ENCODE results near the gene CD300C.
"Not testable (repeated sequence)": the region's sequence is repeated elsewhere in the genome, so short reads cannot be mapped to it uniquely, and the experiment has no call there.

CD300C gene

DNA sequence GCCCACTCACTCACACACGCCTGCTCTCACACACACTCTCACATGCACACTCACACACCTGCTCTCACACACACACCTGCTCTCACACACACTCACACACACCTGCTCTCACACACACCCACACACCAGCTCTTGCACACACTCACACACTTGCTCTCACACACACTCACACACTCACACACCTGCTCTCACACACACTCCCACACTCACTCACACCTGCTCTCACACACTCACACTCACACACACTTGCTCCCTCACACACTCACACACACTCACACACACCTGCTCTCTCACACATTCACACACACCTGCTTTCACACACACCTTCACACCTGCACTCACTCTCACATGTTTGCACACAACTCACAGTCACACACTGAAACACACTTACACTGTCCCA is 17.4 kb upstream of the CD300C start:
- DNase-seq (ENCODE audit: low read depth in 2 of 2): no peak

DNA sequence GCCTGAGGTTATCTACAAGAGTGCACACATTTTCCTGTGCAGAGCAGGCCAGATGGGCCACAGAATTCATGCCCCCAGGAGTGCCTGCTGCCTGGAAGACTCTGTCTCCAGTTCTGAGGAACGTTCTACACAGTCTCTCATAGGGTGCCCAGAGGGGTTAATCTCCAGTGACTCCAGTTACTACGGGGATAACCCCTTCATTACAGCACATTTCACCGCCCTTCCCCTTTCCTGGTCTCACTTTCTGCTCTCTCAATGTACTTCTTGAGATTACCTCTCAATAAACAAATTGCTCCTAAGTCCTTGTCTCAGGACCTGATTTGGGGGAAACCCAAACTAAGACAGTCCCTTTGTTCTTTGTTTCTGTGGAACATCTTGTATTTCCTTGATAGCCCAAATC is 15.7 kb upstream of the CD300C start:
- no peak for DNase-seq (ENCODE audit: low read depth in 2 of 2)

DNA sequence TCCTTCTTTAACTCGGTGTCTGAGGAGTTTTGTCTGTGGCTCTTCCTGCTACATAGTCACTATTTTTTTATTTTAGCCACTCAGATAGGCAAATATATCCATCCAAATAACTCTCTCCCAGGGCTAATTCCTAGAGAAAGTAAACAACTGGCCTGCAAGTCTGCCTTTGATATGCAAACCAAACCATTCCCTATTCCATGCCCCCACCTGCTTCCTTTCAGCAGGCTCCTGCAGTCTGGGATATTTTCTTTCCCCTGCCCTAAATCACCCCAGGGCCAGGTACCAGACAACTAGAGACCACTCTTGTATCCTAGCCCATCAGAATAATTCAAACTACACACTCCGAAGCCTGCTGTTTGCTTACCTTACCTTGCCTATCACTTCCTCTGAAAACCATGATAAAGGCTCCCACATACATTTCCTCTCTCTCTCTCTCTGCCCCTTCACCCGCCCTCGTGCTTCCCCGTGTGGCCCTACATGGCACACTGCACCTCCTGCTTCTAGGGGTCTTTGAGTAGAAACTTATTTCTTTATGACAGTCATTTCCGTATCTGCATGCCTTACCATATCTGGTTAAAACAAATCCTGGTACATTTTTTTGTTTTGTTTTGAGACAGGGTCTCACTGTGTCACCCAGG is 13.1 kb upstream of the CD300C start:
- no peak for DNase-seq (ENCODE audit: low read depth in 2 of 2)

DNA sequence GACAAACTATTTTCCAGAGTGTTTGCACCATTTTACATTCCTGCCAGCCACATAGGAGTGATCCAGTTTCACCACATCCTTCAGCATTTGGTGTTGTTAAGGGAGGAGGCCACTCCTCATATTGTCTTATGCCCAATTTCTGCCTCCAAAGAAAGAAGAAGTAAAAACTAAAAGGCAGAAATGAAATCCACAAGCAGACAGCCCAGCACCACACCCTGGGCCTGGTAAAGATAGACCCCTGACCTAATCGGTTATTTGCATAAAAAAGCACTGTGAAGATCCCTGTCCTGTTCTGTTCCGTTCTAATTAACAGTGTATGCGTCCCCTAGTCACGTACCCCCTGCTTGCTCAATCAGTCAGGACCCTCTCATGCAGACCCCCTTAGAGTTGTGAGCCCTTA is 12.5 kb upstream of the CD300C start:
- not testable (repeated sequence) for DNase-seq (ENCODE audit: low read depth in 2 of 2)

DNA sequence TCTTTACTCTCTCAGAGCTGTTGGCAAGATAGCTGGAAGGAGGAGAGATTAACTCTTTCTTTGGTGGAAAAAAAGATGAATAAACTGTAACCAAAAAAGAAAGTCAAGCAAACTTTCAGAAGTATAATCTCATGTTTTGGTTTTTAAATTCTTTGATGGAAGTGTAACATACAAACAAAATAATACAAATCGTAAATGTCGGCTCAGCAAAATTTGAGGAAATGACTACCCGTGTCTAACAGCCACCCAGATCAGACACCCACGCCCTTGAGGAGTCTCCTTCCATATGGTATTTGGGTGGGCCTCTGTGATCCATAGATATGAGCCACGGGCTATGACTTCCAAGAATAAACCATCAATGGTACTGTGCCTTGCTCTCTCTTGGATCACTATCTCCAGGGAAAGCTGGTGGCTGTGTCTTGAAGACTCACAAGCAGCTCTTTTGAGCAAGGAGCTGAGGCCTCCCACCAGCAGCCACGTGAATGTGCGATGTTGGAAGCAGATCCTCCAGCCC is 9.6 kb upstream of the CD300C start:
- no peak for DNase-seq (ENCODE audit: low read depth in 2 of 2)

DNA sequence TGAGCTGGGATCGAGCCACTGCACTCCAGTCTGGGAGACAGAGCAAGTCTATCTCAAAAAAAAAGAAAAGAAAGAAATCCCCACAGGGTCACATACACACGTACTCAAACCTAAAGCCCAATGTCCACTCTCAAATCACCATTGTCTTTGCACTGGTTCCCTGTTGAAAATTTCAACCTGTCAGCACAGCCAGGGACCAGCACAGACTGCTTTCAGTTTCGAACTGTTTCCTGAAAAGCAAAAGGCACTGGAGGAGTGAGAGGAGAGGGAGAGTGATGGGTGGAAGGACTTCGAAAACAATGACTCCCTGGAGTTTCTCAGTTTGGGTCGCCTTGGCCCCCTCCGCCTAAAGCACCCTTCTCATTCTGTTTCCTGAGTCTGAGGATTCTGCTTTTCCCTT is 9.0 kb upstream of the CD300C start:
- no peak for DNase-seq (ENCODE audit: low read depth in 2 of 2)

DNA sequence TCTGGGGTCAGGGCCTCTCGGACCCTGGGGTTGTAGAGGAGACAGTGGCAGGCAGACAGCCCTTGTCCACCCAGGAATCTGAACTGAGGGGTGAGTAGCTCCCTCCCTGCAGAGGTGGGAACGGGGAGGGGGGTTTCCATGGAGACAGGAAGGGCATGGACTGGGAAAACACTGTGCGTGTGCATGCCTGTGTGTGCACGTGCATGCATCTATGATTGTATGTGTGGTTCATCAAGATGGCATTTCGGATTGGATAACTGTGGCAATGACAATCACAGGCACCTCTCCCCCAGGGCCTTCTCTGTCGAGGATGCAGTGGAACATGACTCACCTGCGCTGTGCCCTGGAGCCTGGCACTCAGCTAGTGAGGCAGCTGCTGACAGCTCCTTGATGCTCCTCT is 6.1 kb upstream of the CD300C start:
- no peak for DNase-seq (ENCODE audit: low read depth in 2 of 2)

DNA sequence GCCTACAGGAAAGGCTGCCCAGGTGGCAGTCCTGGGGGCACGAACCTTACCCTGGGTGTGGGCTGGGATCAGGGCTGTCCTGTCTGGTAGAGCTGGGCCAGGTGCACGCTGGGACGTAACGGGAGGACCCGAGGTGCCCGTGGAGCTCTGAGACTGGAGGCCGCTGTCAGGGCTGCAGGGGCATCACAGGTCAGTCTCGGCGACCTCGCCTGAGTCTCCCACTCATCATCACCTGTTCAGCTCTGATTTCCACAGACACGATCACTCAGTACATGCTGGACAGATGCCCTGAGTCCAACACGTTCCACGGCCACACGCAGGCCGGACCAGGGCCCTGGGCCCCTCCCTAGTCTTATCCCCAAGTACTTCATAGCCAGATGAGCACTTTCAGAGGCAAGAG is 4.7 kb upstream of the CD300C start:
- DNase-seq (ENCODE audit: low read depth in 2 of 2): no peak

DNA sequence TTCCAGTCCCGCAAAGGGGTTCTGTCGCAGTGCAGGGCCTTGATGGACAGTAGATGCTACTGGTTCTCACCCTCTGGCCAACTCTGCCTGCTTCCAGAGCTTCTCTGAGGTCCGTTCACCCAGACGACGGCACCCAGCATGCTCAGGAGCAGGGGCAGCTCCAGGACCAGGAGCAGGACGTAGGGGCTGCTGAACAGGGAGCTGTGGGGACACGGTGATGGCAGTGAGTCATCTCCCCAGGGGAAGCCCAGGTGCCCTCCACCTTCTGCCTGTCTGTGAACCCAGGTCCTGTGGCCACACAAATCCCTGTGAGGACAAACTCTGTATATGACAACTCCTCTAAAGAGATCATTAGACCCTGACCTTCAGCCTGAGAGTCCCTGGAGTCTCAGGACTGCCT is 3.4 kb upstream of the CD300C start:
- DNase-seq (ENCODE audit: low read depth in 2 of 2): no peak

DNA sequence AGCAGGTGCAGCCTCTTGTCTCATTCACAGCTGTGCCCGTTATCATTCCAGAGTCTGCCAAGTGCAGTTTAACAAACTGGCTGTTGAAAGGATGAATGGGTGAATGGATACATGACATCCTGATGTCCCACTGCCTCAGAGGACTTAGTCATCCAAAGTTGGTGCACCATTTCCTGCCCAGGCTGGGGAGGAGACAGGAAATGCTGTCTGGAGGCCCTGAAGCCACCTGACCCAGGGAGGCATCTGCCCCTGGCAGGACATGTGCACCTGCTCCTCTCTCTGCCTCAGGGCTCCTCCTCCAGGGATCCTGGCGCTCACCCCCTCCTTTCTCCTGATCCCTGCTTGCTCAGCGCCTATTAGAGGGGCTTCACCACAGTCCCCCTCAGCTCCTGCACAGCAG is 1.8 kb upstream of the CD300C start:
- DNase-seq (ENCODE audit: low read depth in 2 of 2): no peak

DNA sequence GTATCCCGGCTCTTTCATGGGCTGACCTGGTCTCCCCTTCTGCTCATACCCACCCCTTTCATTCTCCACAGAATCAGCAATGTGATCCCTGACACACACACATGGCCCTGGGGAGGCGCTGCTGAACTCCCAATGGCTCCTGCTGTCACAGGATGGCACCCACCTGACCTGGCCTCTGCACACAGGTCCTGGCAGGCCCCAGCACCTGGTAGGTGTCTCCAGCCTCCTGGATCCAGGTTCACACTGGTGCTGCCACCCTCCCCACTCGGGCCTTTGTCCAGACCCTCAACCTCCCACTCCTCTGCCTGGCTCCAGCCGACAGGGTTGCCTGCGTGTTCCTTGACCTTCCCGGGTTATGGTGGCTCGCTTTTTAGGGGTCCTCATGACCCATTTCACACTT is 1.3 kb upstream of the CD300C start:
- no peak for DNase-seq (ENCODE audit: low read depth in 2 of 2)

DNA sequence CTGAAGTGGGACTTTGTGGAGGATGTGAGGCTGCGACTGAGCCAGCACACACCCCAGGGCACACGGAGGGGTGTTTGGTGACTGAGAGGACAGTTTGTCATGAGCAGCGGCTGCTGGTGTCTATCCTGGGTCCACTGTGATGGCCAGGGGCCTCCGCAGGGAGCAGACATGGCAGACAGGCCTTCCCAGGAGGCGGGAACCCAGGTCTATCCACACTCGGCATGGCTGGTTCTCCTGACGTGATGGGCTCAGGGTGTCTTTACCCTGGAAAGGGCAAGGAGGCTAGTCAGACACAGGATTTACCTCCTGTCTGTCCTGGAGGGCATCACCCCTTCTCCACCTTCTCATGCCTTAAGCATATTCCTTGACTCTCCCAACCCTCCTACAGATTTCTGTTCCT is 671 bp upstream of the CD300C start:
- no peak for DNase-seq (ENCODE audit: low read depth in 2 of 2)

DNA sequence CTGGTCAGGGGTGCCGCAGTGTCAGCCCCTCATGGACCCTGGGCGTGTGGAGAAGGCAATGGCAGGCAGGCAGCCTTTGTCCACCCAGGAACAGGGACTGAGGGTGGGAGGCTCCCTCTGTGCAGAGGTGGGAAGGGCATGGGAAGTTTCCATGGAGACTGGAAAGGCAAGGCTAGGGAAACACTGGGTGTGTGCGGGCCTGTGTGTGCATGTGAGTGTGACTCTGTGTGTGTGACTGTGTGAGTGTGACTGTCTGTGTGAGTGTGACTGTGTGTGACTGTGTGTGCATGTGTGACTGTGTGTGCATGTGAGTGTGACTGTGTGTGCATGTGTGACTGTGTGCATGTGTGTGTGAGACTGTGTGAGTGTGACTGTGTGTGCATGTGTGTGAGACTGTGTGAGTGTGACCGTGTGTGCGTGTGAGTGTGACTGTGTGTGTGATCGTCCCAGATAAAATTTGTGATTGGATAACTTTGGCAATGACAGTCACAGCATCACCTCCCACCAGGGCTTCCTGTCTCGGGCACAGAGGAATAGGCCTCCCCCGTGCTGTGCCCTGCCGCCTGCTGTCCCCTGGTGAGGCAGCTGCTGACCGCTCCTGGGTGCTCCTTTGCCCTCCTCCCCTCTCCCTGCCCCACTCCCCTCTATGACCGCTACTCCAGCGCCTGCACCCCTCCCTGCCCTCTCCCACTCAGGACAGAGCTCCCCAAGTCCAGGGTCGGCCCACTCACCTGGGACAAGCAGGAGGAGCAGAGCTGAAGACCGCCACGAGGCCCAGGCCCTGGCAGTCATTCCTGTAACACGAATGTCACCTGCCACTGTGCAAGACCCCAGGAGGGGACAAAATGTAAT is 698 bp downstream of the CD300C start:
- DNase-seq (ENCODE audit: low read depth in 2 of 2): no peak

DNA sequence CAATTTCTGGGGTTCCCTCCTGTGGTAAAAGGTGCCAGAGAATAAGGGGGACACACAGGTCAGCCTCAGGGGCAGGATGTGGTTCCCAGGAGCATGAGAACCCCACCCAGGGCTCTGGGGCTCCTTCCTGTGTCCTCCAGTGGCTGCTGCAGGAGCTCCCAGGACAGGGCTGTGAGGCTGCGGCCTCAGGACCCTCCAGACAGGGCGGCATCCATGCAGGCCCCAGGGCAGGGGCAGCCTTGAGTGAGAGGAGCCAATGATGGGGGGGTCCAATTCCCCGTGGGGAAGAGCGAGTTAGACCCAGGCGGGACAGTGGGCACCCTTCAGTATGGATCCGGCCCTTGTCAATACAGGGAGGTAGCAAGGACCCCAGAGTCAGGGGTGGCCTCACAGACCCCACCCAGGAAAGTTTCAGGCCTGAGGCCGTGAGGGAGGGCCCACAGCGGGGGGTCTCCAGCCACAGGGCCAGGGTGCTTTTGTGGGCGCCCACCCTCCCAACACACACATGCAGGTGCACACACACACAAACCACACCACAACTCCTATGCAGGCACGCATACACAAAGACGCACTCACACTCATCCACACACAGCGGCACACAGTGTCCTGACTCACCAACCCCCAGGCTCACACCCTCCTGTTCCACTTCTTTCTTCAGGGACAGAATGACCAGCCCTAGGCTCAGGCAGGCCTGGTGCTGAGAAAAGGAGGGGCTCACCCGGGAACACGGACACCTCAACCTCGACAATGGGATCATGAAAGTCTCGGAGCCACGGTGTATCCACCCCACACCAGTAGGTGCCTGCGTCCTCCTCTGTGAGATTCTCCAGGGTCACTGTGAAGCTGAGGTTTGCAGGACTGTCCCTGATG is 1.8 kb downstream of the CD300C start:
- no peak for DNase-seq (ENCODE audit: low read depth in 2 of 2)

DNA sequence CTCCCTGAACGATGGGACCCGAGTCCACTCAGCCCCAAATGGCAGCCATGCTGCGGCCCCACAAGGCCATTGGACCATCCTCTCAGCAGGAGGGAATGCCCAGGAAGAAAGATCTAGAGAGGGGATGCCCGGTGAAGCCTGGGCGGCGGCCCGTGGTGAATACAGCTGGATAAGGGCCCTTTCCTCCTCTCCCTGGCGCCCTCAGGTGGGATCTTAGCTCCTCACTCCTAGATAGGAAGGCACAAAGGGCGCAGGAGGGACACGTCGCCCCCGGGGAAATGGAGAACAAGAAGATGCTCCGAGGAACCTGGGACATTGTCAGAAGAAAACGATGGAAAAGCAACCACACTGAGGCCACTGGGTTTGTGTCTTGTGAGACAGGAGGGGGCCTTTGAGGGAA is 2.5 kb downstream of the CD300C start:
- no peak for DNase-seq (ENCODE audit: low read depth in 2 of 2)

DNA sequence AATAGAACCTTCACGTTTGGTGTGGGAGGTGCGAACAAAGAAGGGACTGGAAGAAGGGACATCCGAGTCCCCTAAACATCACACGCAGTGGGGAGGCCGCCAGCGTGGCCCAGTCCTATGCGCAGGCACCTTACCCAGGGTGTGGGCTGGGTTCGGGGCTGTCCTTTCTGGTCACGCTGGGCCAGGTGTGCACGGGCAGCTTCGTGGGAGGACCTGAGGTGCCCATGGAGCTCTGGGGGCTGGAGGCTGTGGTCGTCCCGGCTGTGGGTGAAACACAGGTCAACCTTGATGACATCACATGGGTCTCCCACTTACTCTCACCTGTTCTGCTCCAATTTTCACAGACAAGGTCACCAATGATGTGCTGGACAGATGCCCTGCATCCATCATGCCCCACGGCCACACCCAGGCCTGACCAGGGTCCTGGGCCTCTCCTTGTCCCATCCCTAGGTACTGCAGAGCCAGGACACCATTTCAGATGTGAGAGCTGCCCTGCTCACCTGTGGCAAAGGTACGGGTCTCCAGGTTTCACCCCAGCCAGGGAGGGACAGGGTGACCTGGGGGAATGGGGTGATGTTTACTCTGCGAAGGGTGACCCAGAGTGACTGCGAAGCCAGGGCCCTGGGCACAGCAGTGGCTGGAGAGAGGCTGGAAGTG is 3.1 kb downstream of the CD300C start:
- DNase-seq (ENCODE audit: low read depth in 2 of 2): no peak

DNA sequence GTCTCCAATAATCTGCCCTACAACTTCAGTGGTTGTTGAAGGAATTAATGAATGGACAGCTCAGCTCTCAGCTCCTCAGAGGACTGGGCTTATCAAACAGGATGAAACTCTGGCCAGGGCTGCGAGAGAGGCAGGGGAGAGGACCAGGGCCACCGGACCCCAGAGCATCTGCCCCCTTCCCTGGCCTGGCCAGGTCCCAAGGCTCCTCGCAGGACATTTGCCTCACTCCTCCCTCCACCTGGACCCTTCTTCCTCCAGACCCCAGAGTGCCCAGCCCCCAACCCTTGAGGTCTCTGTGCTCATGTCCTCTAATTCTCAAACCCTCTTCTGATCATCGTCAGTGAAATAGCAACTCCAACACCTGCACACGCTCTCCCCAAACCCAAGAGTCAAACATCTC is 3.7 kb downstream of the CD300C start:
- DNase-seq (ENCODE audit: low read depth in 2 of 2): no peak

DNA sequence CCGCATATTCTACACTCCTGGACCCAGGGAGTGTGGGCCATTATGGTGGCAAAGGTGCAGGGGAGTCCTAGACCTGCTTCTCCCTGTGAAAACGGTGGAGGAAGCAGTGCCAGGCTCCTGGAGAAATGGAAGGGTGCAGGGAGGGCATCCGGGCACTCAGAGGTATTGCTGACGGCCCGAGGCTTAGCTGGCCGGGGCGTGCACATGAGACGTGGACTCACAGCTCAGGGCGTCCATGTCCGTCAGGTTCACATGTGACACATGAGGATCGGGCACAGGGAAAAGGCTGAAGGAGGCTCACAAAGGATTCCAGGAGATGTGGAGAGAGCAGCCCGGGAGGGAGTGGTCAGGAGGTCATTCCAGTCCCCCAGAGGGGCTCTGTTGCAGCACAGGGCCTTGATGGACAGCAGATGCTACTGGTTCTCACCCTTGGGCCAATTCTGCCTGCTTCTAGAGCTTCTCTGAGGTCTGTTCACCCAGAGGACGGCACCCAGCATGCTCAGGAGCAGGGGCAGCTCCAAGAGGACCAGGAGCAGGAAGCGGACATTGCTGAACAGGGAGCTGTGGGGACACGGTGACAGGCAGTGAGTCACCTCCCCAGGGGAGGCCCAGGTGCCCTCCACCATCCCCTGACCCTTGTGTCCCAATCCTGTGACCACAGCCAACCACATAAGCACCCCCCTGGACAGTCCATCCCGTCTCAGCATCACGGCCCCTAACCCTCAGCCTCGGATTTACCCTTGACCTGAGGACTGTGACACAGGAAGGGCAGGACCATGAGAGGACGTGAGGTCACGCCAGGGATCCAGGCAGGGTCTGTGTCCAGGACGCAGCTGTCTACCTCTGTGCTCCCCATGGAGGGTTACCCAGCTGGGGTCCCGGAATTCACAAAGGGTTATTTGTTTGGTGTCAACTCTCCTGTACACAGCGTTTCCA is 4.5 kb downstream of the CD300C start:
- DNase-seq (ENCODE audit: low read depth in 2 of 2): no peak

DNA sequence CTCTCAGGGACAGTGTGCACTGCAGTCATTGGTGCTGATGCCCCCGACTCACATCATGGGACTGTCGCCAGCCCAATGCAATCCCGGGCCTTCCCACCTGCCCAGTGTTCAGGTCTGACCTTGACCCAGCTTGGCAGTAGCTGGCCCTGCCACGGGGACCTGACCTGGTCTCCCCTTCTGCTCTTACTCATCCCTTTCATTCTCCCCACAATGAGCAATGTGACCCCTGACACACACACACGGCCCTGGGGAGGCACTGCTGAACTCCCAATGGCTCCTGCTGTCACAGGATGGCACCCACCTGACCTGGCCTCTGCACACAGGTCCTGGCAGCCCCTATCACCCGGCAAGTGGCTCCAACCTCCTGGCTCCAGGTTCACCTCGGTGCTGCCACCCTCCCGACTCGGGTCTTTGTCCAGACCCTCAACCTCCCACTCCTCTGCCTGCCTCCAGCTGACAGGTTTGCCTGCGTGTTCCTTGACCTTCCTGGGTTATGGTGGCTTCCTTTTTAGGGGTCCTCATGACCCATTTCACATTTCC is 6.6 kb downstream of the CD300C start:
- no peak for DNase-seq (ENCODE audit: low read depth in 2 of 2)

DNA sequence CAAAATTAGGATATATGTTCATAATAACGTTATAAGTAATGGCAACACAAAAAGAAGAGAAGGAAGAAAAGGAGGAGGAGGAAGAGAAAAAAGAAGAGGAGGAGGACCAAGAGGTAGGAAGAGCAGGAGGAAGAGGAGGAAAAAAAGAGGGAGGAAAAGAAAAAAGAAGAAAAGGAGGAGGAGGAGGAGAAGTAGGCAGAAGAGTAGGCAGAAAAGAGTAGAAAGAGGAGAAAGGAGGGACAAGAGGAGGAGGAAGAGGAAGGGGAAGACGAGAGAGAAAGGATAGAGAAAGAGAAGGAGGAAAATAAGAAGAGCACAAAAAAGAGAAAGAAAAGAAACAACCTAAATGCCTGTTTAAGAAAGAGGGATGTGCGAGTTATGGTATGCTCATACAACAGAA is 9.0 kb downstream of the CD300C start:
- no peak for DNase-seq (ENCODE audit: low read depth in 2 of 2)

DNA sequence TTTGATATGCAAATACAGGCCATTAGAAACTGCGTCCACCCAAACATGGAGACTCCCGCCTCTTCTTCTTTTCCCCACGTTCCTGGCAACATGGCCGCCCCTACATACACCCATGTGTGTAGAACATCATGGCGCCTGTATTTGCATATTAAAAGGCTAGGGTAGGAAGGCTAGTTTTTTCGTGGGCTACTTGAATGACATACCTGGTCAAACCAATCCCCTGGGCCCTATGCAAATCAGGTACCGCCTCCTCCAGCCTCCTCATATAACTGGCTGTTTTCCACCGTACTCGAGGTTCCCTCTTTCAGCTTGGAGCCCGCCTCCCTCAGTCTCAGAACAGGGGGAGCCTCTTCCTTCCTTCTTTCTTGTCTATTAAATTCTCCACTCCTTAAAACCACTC is 13.8 kb downstream of the CD300C start:
- DNase-seq (ENCODE audit: low read depth in 2 of 2): no peak
